Activated T-cell treated with anti-CD3 and anti-CD28 coated beads, Interleukin-2, amount 50 U/mL, for 1 hour (primary cell): ENCODE data around the gene SETD1A.
"Not testable (repeated sequence)": the region's sequence is repeated elsewhere in the genome, so short reads cannot be mapped to it uniquely, and the experiment has no call there.

ENCODE experiments used
- DNase-seq: peaks from one replicate; pipeline ENCODE4 v3.0.0-alpha.2; 2020

Gene SETD1A

GRCh38 chr16:30930160-30930571 is 27.4 kb upstream of the SETD1A start:
- no peak for DNase-seq

- no peak for DNase-seq
Observed at GRCh38 chr16:30931068-30931650, 26.4 kb upstream of the SETD1A start.

- DNase-seq, result no peak
Observed at GRCh38 chr16:30934827-30935557, 22.6 kb upstream of the SETD1A start.

GRCh38 chr16:30937692-30938091 is 19.9 kb upstream of the SETD1A start:
- DNase-seq, result no peak

GRCh38 chr16:30939571-30939970 is 18.0 kb upstream of the SETD1A start:
- DNase-seq, result not testable (repeated sequence)

- DNase-seq, result peak; percentile 67
Observed at GRCh38 chr16:30941600-30942425, 15.7 kb upstream of the SETD1A start.

- no peak for DNase-seq
Observed at GRCh38 chr16:30942426-30942806, 15.1 kb upstream of the SETD1A start.

- DNase-seq, result no peak
Observed at GRCh38 chr16:30944352-30944751, 13.2 kb upstream of the SETD1A start.

- DNase-seq, result no peak
Observed at GRCh38 chr16:30946671-30947540, 10.6 kb upstream of the SETD1A start.

GRCh38 chr16:30947541-30947858 is 10.1 kb upstream of the SETD1A start:
- DNase-seq, result no peak

- DNase-seq, result peak; percentile 34
Observed at GRCh38 chr16:30947859-30948666, 9.5 kb upstream of the SETD1A start.

GRCh38 chr16:30948667-30949649 is 8.6 kb upstream of the SETD1A start, which contains the start of gene ORAI3:
Gene ORAI3, plus strand, starts transcription at chr16:30949068. Its CDS starts 222 bp downstream, at chr16:30949290.
- DNase-seq, result peak; percentile 52

- peak; percentile 39 for DNase-seq
Observed at GRCh38 chr16:30949650-30950515, 7.7 kb upstream of the SETD1A start.

- DNase-seq, result no peak
Observed at GRCh38 chr16:30950516-30951065, 7.0 kb upstream of the SETD1A start.

- DNase-seq, result no peak
Observed at GRCh38 chr16:30951193-30951592, 6.4 kb upstream of the SETD1A start.

- no peak for DNase-seq
Observed at GRCh38 chr16:30951750-30952149, 5.8 kb upstream of the SETD1A start.

- no peak for DNase-seq
Observed at GRCh38 chr16:30953111-30953510, 4.4 kb upstream of the SETD1A start.

- DNase-seq, result peak; percentile 63
Observed at GRCh38 chr16:30953511-30954124, 3.9 kb upstream of the SETD1A start.

GRCh38 chr16:30954993-30955392 is 2.6 kb upstream of the SETD1A start:
- DNase-seq, result no peak
